ENCODE data around the gene RTN4R.
"Not testable (repeated sequence)": the region's sequence is repeated elsewhere in the genome, so short reads cannot be mapped to it uniquely, and the experiment has no call there.

Gene RTN4R

DNA sequence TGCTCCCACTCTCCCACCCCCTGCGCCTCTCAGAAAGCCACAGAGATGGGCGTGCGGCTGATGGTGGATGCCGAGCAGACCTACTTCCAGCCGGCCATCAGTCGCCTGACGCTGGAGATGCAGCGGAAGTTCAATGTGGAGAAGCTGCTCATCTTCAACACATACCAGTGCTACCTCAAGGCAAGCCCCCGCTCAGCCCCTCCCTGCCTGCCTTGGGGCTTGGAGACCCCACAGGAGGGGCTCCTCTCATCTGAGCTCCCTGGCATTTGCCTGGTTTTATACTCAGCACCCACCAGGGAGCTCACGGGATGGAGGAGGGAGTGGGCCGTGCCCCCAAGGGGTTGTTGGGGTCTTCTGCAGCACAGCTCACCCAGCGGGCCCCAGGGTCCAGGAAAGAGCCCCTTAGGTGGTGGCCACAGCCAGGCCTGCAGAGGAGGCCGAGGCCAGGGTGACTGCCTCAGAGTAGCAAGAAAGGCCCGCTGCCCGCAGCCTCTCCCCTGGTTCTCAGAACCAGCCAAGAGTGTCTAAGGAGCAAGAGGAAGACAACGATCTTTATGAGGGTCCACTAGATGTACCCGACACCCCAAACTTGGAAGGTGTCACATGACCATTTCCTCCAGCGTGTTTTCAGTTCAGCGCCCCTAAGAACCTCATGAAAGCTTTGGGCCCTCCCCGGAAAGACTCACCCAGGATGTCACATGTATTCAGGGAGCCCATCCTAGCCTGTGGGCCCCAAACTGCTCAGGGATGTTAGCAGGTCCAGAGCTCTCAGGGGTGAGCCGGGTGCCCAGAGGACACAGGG is 38.7 kb upstream of the RTN4R start:
- in situ Hi-C loops (cut with HindIII; ENCODE audit: low pct_ligation_motif_present, low pct_unique_long_range_greater_than_20kb, low sequenced_read_pairs); DNase-seq: not testable (repeated sequence)

DNA sequence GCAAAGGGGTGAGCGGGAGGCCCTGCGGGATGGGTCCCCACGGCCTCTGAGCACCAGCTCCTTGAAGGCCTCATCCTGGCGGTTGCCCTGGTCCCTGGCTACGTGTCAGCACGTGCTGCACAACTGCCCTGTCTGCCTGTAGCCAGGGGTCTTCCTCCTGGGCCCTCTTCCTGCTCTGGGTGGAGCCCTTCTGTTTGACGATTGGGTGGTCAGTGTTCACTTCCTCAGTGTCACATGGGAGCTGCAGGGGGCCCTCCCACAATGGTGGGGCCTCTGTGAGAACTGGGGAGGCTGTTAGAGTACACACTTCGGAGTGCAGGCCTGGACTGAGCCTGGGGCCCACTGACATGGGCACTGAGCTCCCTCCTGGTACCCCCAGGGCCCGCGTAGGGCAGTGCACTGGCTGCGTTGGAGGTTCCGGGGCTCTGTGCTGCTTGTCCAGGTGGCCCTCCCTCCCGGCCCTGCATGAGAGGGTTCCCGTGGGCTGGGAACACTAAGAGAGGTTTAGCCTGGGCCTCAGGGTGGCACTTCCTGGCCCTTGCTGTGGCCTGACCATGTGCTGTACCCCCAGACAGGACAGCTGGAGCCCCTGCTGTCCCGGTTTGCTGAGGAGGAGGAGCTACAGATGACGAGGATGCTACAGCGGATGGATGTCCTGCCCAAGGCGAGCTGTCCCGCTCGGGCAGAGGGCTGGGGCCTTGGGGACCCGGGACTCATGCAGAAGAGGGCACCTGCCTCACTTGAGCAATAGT is 38.0 kb upstream of the RTN4R start:
- in situ Hi-C loops (cut with HindIII; ENCODE audit: low pct_ligation_motif_present, low pct_unique_long_range_greater_than_20kb, low sequenced_read_pairs) = no loop called here
- no peak for DNase-seq

DNA sequence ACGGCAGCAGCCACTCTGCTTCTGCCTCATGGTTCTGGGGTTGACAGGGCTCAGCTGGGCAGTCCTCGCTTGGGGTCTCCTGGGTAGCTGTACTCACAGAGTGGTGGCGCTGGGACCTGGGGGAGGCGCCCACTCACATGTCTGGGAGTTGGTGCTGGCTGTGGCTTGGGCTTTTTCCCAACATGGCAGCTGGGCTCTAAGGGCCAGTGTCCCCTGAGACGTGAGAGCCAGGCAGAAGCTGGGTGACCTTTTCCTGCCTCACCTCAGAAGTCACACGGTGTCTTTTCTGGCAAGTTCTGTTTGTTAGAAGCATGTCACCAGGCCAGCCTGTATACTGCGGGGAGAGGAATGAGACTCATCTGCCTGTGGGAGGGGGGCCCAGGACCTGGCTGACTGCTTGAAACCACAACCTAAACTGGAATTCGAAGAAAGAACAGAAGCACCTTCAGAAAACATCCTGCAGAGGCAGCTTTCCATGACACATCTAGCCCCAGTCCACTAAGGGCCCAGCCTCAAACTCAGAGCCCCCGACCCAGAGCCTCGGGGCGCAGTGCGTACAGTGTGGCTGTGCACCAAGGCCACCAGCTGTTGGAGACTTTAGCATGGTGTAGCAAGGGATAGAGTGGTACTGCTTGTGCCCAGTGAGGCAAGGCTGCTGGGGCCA is 37.2 kb upstream of the RTN4R start:
- DNase-seq; in situ Hi-C loops (cut with HindIII; ENCODE audit: low pct_ligation_motif_present, low pct_unique_long_range_greater_than_20kb, low sequenced_read_pairs): not testable (repeated sequence)

DNA sequence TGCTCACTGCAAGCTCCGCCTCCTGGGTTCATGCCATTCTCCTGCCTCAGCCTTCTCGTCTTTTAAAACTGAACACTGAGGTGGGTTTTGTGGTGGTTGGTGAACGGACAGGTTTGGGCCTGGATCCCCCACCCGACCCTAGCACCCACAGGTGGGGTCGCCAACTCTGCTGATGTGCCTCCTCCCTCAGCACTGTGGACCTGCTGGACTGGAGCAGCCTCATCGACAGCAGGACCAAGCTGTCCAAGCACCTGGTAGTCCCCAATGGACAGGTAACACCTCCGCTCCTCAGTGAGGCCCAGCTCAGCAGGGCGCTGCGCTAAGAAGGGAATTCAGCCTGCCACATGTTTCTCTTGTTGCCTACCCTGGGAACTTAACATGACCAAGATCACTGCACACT is 36.5 kb upstream of the RTN4R start:
- in situ Hi-C loops (cut with HindIII; ENCODE audit: low pct_ligation_motif_present, low pct_unique_long_range_greater_than_20kb, low sequenced_read_pairs) = no loop called here
- no peak for DNase-seq

DNA sequence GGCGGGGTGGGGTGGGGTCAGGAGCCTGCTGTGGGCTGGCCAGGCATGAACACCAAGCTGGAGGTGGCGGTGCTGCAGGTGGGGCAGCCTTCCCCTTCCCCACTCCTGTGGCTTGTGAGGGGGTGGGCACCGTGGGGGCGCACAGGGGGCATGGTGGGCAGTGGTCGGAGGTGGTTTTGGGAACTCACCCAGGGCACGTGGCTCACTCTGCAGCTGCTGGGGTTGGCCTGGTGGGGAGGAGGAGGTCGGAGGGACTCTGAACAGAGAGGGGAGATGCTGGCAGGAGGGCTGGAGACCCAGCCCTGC is 35.1 kb upstream of the RTN4R start:
- DNase-seq; in situ Hi-C loops (cut with HindIII; ENCODE audit: low pct_ligation_motif_present, low pct_unique_long_range_greater_than_20kb, low sequenced_read_pairs): not testable (repeated sequence)

DNA sequence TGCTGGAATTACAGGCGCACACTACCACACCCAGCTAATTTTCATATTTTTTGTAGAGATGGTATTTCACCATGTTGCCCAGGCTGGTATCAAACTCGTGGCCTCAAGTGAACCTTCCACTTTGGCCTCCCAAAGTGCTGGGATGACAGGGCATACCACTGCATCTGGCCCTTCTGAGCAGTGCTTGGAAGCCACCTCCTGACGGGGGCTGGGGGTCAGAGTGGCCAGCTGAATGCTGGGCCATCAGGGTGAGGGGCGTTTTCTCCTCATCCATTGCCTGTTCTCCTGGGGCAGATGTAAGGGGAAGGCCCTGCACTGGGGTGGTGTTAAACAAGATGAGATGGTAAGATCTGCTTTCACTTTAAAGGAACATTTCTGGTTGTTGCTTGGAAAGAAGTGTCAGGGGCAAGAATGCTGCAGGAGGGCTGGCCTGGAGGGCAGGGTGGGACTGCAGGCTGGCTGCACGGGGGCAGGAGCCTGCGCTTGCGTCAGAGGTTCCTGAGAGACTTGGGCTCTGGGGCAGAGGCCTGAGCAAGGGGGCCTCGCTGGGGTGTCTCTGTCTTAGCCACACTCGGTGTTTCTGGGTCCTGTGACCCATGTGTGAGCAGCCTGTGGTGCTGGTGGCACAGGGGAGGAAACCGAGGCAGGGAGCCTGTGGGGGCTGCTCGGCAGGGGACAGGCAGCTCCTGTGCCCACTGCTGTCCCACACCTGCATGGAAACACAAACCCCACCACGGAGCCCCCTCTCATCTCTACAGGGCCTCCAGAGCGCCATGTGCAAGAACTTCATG is 34.5 kb upstream of the RTN4R start:
- in situ Hi-C loops (cut with HindIII; ENCODE audit: low pct_ligation_motif_present, low pct_unique_long_range_greater_than_20kb, low sequenced_read_pairs) = no loop called here
- no peak for DNase-seq

DNA sequence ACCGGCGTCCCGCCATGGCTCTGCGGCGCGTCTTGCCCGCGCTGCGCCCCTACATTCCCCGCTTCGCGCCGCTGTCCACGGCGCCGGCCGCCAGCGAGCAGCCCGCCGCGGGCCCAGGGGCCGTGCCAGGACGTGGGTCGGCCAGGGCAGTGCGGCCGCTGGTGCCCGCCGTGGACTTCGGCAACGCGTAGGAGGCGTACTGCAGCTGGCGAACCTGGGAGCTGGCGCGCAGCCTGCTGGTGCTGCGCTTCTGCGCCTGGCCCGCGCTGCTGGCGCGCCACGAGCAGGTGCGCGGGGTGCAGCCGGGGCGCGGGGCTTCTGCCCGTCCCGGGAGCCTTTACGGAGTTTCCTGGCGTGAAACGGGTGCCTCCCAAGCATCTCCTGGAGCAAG is 31.6 kb upstream of the RTN4R start:
- DNase-seq = peak; percentile 36
- in situ Hi-C loops (cut with HindIII; ENCODE audit: low pct_ligation_motif_present, low pct_unique_long_range_greater_than_20kb, low sequenced_read_pairs) = no loop called here

DNA sequence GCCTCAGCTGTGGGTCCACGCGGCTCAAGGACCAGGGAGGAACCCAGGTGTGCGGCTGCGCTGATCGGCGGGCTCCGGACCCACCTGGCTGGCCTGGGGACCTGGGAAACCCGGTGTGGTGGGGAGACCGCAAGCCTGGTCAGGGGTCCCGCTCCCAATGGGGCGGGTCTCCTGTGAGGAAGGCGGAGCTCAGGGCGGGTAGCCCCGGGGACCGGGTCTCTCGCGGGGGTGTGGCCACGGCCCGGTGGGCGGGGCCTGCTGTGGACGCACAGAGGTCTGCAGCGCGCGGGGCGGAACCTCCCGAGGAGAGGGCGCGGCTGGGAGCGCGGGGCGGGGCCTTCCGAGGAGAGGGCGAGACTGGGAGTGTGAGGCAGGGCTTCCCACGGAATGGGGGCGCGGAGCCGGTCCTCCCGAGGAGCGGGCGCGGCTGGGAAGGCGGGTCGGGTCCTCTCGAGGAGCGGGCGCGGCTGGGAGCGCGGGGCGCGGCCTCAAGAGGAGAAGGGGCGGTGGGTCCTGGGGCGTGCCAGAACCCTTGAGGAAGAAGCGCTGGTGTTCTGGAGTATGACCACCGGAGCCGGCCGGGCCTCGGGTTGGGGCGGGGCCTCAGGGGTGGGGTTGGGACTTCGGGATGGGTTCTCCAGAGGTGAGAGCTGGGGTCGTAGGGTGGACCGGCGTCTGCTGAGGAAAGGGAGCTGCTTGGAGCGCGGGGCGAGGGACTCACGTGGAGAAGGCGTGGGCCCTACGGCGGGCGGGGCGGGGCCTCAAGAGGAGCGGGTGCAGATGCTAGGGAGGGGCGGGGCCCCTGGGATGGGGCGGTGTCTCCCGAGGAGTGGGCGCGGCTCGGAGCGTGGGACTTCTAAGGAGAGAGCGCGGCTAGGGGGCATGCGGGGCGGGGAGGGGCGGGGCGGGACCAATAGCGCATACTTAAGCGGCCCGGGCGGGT is 31.0 kb upstream of the RTN4R start:
- DNase-seq = peak; percentile 85
- in situ Hi-C loops (cut with HindIII; ENCODE audit: low pct_ligation_motif_present, low pct_unique_long_range_greater_than_20kb, low sequenced_read_pairs) = no loop called here

DNA sequence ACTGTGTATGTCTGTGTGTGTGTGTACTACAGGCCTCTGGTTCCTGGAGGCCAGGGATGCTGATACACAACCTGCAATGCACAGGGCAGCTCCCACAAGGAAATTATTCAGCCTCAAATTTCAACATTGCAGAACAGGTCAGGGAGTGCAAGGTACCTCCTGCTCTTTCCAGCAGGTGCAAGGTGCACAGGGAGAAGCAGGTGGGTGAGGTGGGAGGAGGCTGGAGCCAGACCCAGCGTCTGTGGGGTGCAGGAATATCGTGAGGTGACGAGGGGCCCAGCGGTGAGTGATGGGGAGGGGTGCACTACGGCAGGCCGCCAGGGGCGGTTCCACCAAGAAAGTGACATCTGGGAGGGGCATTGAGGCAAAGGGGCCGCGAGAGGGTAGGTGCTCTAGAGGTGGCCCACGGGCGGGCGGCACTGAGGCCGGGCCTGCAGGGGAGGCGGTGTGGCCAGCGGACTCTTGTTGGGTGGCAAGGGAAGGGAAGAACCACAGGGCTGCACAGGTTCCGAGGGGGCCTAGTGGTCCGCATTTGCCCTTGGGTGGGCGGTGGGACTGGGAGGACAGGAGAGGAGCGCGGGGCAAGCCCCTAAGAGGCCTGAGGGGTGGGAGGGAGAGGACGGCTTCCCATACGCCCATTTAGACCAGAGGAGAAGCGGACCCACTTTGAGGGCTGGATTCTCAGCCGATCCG is 30.1 kb upstream of the RTN4R start:
- DNase-seq = no peak
- in situ Hi-C loops (cut with HindIII; ENCODE audit: low pct_ligation_motif_present, low pct_unique_long_range_greater_than_20kb, low sequenced_read_pairs) = no loop called here

DNA sequence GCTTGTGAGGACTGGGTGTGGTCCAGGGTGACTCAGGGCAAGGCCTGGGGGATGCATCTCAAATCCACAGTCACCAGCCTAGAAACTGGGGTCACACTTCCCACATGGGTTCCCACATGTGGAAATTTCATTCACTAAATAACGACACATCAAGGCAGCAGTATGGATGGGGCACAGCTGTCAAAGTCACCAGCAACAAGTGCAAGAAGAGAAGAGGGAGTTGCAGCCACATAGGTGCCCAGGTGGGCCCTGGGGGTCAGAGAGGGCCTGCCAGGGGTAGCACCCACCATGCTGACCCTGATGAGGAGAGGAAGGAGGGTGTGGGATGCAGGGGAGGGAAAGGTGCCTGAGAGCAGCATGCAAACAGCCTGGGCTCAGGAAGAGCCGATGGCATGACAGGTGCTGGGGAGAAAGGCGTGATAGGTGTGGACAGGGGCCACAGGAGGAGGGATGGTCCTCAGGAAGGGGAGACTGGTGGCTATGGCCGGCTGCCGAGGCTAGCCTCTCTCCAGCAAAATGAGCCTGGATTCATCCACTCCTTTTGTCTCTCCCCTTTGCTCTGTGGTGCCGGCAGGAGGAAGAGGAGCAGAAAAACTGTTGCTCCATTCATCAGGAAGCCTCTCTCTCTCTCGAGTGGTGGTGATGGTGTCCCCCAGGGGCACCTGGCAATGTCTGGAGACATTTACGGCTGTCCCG is 29.4 kb upstream of the RTN4R start:
- DNase-seq = no peak
- in situ Hi-C loops (cut with HindIII; ENCODE audit: low pct_ligation_motif_present, low pct_unique_long_range_greater_than_20kb, low sequenced_read_pairs) = no loop called here

DNA sequence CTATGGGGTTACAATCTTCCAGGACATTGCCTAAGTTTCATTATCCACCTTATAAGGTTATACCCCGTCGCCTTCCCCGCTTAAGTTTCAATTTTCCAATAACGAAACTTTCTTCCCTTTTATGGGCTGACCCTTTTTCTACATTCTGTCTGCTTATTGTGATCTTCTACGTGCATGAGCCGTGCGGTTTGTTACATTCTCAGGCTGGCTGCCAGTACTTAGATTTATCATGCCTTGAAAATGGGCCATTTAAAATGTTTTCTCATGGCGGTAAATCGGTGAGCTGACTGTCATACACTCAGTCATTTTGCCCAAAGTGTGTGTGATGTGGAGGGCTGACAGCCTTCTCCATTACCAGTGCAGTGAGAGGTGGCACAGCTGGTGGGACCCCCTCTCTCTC is 28.5 kb upstream of the RTN4R start:
- no peak for DNase-seq
- in situ Hi-C loops (cut with HindIII; ENCODE audit: low pct_ligation_motif_present, low pct_unique_long_range_greater_than_20kb, low sequenced_read_pairs) = no loop called here

DNA sequence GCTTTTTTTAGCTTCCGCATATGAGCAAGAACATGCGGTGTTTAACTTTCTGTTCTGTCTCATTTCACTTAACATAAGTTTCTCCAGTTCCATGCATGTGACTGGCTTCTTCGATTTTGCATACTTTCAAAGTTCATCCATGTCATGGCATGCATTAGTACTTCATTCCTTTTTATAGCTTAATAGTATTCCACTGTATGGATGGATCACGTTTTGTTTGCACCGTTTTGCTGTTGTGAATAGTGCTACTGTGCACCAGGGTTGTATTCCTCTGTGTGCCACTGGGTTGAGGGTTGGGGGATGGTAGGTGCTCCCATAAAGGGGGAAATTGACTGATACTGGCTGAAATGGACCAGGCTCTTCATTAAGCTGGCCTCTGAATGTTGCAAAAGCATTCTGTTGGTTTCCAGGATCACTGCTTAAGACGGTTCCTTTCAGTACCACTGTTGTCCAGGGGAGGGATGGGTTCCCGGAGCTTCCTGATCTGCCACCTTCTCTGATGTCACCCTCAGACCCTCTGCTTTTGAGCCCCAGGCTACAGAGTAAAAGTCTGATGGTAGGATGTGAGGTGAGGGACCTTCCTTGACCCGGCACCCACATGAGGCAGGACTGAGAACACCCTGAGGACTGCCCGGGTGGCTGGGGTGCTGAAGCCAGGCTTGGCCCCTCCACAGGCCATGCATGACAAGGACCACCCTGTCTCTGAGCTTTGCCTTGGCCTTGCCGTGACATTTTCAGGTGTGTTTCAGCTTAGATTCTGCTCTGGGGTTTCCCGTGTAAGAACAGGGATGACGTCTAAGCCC is 27.3 kb upstream of the RTN4R start:
- in situ Hi-C loops (cut with HindIII; ENCODE audit: low pct_ligation_motif_present, low pct_unique_long_range_greater_than_20kb, low sequenced_read_pairs) = no loop called here
- no peak for DNase-seq

DNA sequence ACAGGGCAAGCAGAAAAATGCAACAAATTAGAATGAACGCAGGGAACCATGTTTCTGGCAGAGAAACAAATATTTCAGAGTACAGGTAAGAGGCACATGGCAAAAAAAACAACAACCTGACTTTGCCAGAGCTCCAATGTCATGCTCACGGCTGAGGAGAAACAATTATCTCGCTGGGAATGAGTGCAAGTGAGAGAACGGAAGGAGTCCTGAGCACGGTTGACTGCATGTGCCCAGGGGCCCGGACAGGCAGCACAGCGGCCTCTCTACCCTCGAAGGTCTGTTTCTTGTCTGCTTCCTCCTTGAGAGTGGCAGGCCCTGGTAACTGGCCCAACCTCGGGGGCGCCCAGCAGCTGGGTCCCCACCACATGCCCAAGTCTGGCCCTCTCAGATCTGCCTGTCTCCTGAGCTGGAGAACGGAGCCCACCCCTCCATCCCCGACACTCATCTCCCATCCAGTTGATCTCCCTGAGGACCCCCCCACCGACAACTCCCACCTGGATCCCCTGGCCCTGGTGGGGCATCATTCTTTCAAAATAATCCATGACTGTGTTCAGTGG is 24.6 kb upstream of the RTN4R start:
- in situ Hi-C loops (cut with HindIII; ENCODE audit: low pct_ligation_motif_present, low pct_unique_long_range_greater_than_20kb, low sequenced_read_pairs) = no loop called here
- no peak for DNase-seq

DNA sequence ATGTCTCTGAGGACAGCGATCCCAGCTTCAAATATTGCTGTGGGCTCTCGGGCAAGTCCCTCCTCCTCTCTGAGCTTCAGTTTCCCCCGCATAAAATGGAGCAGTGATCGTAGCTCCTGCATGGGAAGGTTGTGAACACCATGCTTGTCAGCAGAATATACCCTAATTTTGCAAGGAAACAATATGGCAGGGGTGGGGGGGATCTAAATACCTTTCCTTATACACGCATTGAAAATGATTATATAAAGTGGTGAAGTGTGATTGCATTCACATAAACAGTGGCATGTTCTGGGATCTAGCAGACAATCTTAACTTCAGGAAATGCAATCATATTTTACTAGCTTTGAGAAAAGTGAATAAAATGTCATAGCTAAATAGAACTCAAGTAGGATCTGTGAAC is 24.0 kb upstream of the RTN4R start:
- in situ Hi-C loops (cut with HindIII; ENCODE audit: low pct_ligation_motif_present, low pct_unique_long_range_greater_than_20kb, low sequenced_read_pairs) = no loop called here

DNA sequence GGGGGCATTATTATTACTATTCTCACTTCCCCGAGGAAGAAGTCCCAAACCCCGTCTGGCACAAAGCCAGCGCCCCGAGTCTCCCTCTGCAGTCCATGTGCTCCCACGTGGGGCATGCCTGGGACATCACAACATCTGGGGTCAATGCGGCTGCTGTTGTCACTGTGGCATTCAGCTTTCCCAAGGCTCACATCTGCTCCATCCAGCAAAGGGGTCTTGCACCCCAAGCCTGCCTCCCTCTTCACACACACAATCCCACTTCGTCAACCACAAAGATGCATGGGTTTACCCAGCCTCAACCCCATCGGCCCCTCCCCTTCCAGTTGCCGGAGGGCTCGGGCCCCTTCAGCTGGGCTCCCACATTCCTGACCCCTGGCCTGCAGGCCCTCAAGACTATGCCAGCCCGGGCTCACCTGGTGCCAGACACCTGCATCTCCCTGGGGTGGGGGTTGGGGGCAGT is 23.5 kb upstream of the RTN4R start:
- in situ Hi-C loops (cut with HindIII; ENCODE audit: low pct_ligation_motif_present, low pct_unique_long_range_greater_than_20kb, low sequenced_read_pairs) = no loop called here
- no peak for DNase-seq

More for the DNA sequence above, 24.0 kb upstream of the RTN4R start:
- no peak for DNase-seq

DNA sequence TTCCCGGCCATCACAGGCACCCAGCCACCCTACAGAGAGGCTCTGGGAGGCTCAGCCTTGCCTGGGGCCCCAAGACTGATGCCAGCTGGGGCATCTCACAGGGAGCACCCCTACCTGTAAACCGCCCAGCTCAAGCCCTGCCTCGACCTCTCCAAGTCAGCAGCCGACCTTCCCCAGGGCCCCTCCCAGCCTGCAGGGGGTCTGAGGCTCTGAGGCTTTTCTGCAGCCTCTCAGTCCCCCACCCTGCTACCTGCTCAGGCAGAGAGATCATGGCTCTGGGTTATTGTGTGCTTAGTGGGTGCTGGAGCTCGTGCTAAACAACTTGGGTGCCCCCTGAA is 23.1 kb upstream of the RTN4R start:
- no peak for DNase-seq
- in situ Hi-C loops (cut with HindIII; ENCODE audit: low pct_ligation_motif_present, low pct_unique_long_range_greater_than_20kb, low sequenced_read_pairs) = no loop called here

Data from ACHN (cell line).